ENCODE measurements around the gene BRIX1. TPM values are rescaled to one million over a fixed set of nuclear protein-coding genes. Genes with fewer than 3 reads are reported as not detected.
A peak's percentile ranks its signal among the peaks of the same experiment; 100 is the strongest.
"Not testable (repeated sequence)": the region's sequence is repeated elsewhere in the genome, so short reads cannot be mapped to it uniquely, and the experiment has no call there.

The BRIX1 gene
- total and polyA plus RNA-seq, 5 donors from 2014 or later, result 20.5 to 51.0 (median 46.3) TPM

DNA sequence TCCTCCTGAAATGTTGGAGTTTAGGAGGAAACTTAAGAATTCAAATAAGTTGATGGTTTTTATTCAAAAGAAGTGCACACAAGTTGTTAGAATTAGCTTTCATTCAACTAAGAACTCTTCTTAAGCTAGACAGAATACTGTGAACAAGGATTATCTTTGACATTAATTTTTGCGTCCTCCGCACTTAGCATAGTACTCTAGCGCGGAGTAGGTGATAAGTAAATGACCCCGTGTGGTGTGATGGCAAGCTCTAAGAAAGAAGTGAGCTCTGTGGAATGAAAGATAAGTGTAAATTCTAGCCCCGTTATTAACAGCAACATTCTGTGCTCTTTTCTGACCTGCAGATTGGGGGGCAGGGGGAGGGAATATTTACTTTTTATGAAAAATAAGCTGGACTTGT, 1.0 kb downstream of the BRIX1 start:
- H3K4me1 Mint-ChIP-seq, result peaks cover 6 to 44% (median 17%) of the 10 kb centered on the region in 4 donors
- H3K27me3 ChIP-seq (ENCODE audit: control insufficient read depth, insufficient read depth, low read length), result no peaks in the 10 kb centered on the region
- H3K27me3 Mint-ChIP-seq, result no peaks in the 10 kb centered on the region
- H3K4me3 ChIP-seq (ENCODE audit: low read depth, low read length), result peak overlapping the region; percentile 96
- H3K27ac ChIP-seq (ENCODE audit: insufficient read depth, low read length, poor library complexity, severe bottlenecking), result peak overlapping the region; percentile 89
- no peaks in the 10 kb centered on the region for H3K9me3 ChIP-seq (ENCODE audit: control insufficient read depth in 2 of 2, low read length in 2 of 2)
- H3K36me3 ChIP-seq (ENCODE audit: control insufficient read depth, insufficient read depth, low read length), result peaks cover 30% of the 10 kb centered on the region
- H3K27ac Mint-ChIP-seq, result peak overlapping the region in 1 of 3 donors; percentile 79
- no peak overlapping the region for H3K4me3 Mint-ChIP-seq
- peaks cover 24% of the 10 kb centered on the region for H3K4me1 ChIP-seq (ENCODE audit: control insufficient read depth, insufficient read depth, low read length, poor library complexity, severe bottlenecking)
- no peaks in the 10 kb centered on the region for H3K9me3 Mint-ChIP-seq
- ATAC-seq (ENCODE audit: low read depth in 2 of 2) (no peak), DNase-seq (no peak)
- H3K36me3 Mint-ChIP-seq, result peaks cover 15% of the 10 kb centered on the region

DNA sequence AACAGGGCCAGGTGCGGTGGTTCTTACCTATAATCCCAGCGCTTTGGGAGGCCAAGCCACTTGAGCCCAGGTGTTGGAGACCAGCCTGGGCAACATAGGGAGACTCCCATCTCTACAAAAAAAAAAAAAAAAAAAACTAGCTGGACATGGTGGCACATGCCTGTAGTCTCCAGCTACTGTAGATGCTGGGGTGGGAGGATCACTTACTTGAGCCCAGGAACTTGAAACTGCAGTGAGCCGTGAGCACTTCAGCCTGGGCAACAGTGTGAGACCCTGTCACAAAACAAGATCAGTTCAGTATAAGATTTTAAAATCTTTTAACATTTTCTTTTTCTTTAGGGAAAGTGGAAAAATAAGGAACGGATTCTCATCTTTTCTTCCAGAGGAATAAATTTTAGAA, 2.5 kb downstream of the BRIX1 start:
- no peaks in the 10 kb centered on the region for H3K27me3 Mint-ChIP-seq
- H3K27ac Mint-ChIP-seq, result peak overlapping the region in 1 of 3 donors; percentile 58
- peaks cover 6 to 42% (median 17%) of the 10 kb centered on the region in 4 donors for H3K4me1 Mint-ChIP-seq
- Histone ChIP-seq H3K27ac (ENCODE audit: insufficient read depth, low read length, poor library complexity, severe bottlenecking) (no peak overlapping the region), H3K9me3 (ENCODE audit: control insufficient read depth in 2 of 2, low read length in 2 of 2) (no peaks in the 10 kb centered on the region), H3K36me3 (ENCODE audit: control insufficient read depth, insufficient read depth, low read length) (peaks cover 34% of the 10 kb centered on the region), H3K4me1 (ENCODE audit: control insufficient read depth, insufficient read depth, low read length, poor library complexity, severe bottlenecking) (peaks cover 24% of the 10 kb centered on the region), H3K4me3 (ENCODE audit: low read depth, low read length) (no peak overlapping the region), H3K27me3 (ENCODE audit: control insufficient read depth, insufficient read depth, low read length) (no peaks in the 10 kb centered on the region)
- peaks cover 13% of the 10 kb centered on the region for H3K36me3 Mint-ChIP-seq
- H3K4me3 Mint-ChIP-seq, result peak overlapping the region in 2 of 4 donors; percentile 9 to 59
- DNase-seq, result no peak
- no peak for ATAC-seq (ENCODE audit: low read depth in 2 of 2)
- H3K9me3 Mint-ChIP-seq, result no peaks in the 10 kb centered on the region

DNA sequence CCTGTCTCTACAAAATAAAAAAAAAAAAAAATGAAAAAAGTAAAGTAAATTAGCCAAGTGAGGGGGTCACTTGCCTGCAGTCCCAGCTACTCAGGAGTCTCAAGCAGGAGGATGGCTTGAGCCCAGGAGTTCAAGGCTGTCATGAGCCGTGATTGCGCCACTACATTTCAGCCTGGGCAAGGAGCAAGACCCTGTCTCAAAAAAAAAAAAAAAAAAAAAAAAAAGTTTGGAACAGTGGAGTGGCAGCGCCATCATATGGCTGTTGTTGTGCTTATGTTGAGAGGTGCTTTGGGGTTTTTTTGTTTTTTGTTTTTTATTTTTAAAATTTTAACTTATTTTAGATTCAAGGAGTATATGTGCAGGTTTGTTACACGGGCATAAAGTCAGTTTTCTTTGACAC, 3.6 kb downstream of the BRIX1 start:
- Mint-ChIP-seq H3K36me3 (peaks cover 19% of the 10 kb centered on the region), H3K9me3 (no peaks in the 10 kb centered on the region), H3K27me3 (no peaks in the 10 kb centered on the region), H3K27ac (no peak overlapping the region), H3K4me1 (peaks cover 6 to 37% (median 20%) of the 10 kb centered on the region in 4 donors), H3K4me3 (no peak overlapping the region)
- ATAC-seq (ENCODE audit: low read depth in 2 of 2), result no peak
- Histone ChIP-seq H3K36me3 (ENCODE audit: control insufficient read depth, insufficient read depth, low read length) (peaks cover 44% of the 10 kb centered on the region), H3K27me3 (ENCODE audit: control insufficient read depth, insufficient read depth, low read length) (no peaks in the 10 kb centered on the region), H3K27ac (ENCODE audit: insufficient read depth, low read length, poor library complexity, severe bottlenecking) (no peak overlapping the region), H3K4me1 (ENCODE audit: control insufficient read depth, insufficient read depth, low read length, poor library complexity, severe bottlenecking) (peaks cover 21% of the 10 kb centered on the region), H3K4me3 (ENCODE audit: low read depth, low read length) (no peak overlapping the region), H3K9me3 (ENCODE audit: control insufficient read depth in 2 of 2, low read length in 2 of 2) (no peaks in the 10 kb centered on the region)
- DNase-seq, result no peak

DNA sequence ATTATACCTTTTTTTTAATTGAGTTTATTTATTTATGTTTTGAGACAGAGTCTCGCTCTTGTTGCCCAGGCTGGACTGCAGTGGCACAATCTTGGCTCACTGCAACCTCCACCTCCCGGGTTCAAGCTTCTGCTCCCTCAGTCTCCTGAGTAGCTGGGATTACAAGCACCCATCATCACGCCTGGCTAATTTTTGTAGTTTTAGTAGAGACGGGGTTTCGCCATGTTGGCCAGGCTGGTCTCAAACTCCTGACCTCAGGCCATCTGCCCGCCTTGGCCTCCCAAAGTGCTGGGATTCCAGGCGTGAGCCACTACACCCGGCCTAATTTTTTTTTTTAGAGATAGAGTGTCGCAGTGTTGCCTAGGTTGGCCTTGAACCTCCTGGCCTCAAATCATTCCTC, 7.7 kb downstream of the BRIX1 start:
- H3K4me1 ChIP-seq (ENCODE audit: control insufficient read depth, insufficient read depth, low read length, poor library complexity, severe bottlenecking); H3K27me3 ChIP-seq (ENCODE audit: control insufficient read depth, insufficient read depth, low read length); H3K4me1 Mint-ChIP-seq; DNase-seq; H3K9me3 Mint-ChIP-seq; H3K27me3 Mint-ChIP-seq; ATAC-seq (ENCODE audit: low read depth in 2 of 2); H3K4me3 ChIP-seq (ENCODE audit: low read depth, low read length); H3K27ac ChIP-seq (ENCODE audit: insufficient read depth, low read length, poor library complexity, severe bottlenecking); H3K4me3 Mint-ChIP-seq; H3K9me3 ChIP-seq (ENCODE audit: control insufficient read depth in 2 of 2, low read length in 2 of 2): not testable (repeated sequence)
- Mint-ChIP-seq H3K27ac (peak overlapping the region in 1 of 3 donors; percentile 22), H3K36me3 (peaks cover 22% of the 10 kb centered on the region)
- H3K36me3 ChIP-seq (ENCODE audit: control insufficient read depth, insufficient read depth, low read length), result peaks cover 63% of the 10 kb centered on the region

DNA sequence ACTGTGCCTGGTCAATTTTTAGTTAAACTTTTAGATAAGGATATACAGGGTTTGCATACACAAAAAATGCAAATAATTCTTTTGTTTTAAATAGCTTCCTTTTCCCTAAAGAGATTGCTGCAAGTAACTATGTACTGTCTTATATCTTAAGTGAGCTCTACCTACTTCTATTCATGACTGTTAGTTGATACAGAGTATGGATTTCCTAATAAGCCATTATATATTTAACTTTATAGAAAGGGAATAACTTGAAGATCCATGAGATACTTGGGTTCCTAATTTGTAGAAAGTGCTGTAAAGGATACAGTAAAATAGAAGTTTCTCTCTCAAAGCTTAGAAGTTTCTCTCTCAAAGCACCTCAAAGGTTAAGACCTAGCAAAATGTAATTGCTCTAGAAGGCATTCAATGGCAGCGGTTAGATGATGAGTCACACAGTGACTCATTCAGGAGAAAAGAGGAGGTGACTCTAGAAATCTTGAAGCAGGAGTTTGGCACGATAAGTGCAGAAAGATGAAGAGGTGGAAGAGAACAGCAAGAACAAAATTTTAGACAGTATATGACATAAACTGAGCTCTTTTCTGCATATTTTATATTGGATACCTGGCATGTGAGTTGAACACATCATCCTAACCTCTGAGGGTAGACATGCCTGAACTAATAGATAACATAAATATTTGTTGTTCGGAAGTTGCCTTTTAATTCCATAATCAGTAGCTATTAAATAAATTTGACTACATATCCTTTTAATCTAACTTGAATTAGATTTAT, 8.4 kb downstream of the BRIX1 start:
- Mint-ChIP-seq H3K4me3 (no peak overlapping the region), H3K36me3 (peaks cover 22% of the 10 kb centered on the region), H3K27ac (peak overlapping the region in 1 of 3 donors; percentile 22), H3K4me1 (peaks cover 6 to 11% (median 9%) of the 10 kb centered on the region in 4 donors), H3K27me3 (no peaks in the 10 kb centered on the region), H3K9me3 (no peaks in the 10 kb centered on the region)
- Histone ChIP-seq H3K27me3 (ENCODE audit: control insufficient read depth, insufficient read depth, low read length) (no peaks in the 10 kb centered on the region), H3K9me3 (ENCODE audit: control insufficient read depth in 2 of 2, low read length in 2 of 2) (no peaks in the 10 kb centered on the region), H3K4me3 (ENCODE audit: low read depth, low read length) (no peak overlapping the region), H3K36me3 (ENCODE audit: control insufficient read depth, insufficient read depth, low read length) (peaks cover 61% of the 10 kb centered on the region), H3K27ac (ENCODE audit: insufficient read depth, low read length, poor library complexity, severe bottlenecking) (no peak overlapping the region), H3K4me1 (ENCODE audit: control insufficient read depth, insufficient read depth, low read length, poor library complexity, severe bottlenecking) (peaks cover 4% of the 10 kb centered on the region)
- peak; percentile 94 to 96 for ATAC-seq (ENCODE audit: low read depth in 2 of 2)
- peak in 1 of 3 donors; percentile 61 for DNase-seq

DNA sequence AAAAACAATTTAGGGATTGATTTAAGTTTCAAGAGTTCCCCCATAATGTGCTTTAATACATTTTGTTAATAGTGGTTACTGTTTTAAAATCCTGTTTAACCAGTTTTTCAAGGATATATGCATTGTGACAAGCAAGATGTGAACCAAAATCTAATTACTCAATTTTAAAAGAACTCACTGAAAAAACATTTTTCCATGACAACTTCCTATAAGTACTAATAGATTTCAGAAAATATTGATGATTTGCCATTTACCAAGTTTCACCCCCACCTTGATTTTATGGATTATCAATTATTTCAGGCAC, 8.9 kb downstream of the BRIX1 start:
- Mint-ChIP-seq H3K27me3 (no peaks in the 10 kb centered on the region), H3K4me3 (peak overlapping the region in 1 of 4 donors; percentile 29), H3K4me1 (peaks cover 6 to 16% (median 11%) of the 10 kb centered on the region in 4 donors), H3K27ac (no peak overlapping the region), H3K9me3 (no peaks in the 10 kb centered on the region), H3K36me3 (peaks cover 22% of the 10 kb centered on the region)
- H3K27me3 ChIP-seq (ENCODE audit: control insufficient read depth, insufficient read depth, low read length), result no peaks in the 10 kb centered on the region
- no peak overlapping the region for H3K27ac ChIP-seq (ENCODE audit: insufficient read depth, low read length, poor library complexity, severe bottlenecking)
- peaks cover 61% of the 10 kb centered on the region for H3K36me3 ChIP-seq (ENCODE audit: control insufficient read depth, insufficient read depth, low read length)
- H3K4me3 ChIP-seq (ENCODE audit: low read depth, low read length), result no peak overlapping the region
- peaks cover 7% of the 10 kb centered on the region for H3K4me1 ChIP-seq (ENCODE audit: control insufficient read depth, insufficient read depth, low read length, poor library complexity, severe bottlenecking)
- ATAC-seq (ENCODE audit: low read depth in 2 of 2) (no peak), DNase-seq (no peak)
- H3K9me3 ChIP-seq (ENCODE audit: control insufficient read depth in 2 of 2, low read length in 2 of 2), result no peaks in the 10 kb centered on the region

DNA sequence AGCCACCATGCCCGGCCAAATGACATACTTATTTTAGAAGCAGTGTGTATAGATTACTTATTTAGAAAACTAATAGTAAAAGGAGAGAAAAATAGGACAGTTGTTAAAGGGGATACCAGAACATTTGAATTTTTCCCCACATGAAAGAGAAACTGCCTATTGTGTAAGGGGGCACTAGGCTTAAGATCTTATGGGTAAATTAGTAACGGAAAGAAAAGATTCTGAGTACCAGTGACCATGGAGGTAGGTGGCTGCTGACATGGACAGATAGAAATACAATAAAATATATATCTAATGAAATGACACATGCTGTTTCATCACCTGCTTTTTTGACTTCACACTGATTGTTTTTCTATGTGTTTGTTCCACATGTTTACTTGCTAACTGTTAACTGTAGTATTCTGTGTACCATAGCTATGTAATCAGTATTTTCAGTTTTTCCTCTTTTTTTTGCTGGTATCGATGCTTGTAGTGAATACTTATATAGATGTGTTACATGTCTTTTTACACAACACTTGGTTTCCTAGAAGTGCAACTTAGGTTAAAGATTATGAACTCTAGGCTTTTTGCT, 10.9 kb downstream of the BRIX1 start:
- Mint-ChIP-seq H3K27ac (no peak overlapping the region), H3K4me3 (no peak overlapping the region)

DNA sequence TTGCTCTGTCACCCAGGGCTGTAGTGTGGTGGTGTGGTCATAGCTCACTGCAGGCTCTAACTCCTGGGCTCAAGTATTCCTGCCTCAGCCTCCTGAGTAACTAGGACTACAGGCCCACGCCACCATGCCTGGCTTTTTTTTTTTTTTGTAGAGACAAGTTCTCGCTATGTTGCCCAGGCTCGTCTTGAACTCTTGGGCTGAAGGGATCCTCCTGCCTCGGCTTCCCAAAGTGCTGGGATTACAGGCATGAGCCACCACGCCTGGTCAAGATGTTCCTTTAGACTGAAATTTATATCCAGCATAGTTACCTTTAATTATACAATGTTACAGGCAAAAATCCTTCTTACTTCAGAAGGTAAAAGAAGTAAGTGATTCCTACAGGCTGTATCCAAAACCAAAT, 12.3 kb downstream of the BRIX1 start:
- H3K36me3 Mint-ChIP-seq, result peaks cover 15% of the 10 kb centered on the region

More for the DNA sequence above, 10.9 kb downstream of the BRIX1 start:
- no peaks in the 10 kb centered on the region for H3K9me3 ChIP-seq (ENCODE audit: control insufficient read depth in 2 of 2, low read length in 2 of 2)
- H3K4me1 ChIP-seq (ENCODE audit: control insufficient read depth, insufficient read depth, low read length, poor library complexity, severe bottlenecking), result peaks cover 21% of the 10 kb centered on the region
- Mint-ChIP-seq H3K4me1 (peaks cover 17 to 29% (median 22%) of the 10 kb centered on the region in 4 donors), H3K9me3 (no peaks in the 10 kb centered on the region), H3K27me3 (no peaks in the 10 kb centered on the region), H3K36me3 (peaks cover 19% of the 10 kb centered on the region)
- no peak overlapping the region for H3K4me3 ChIP-seq (ENCODE audit: low read depth, low read length)
- no peak for DNase-seq
- peaks cover 43% of the 10 kb centered on the region for H3K36me3 ChIP-seq (ENCODE audit: control insufficient read depth, insufficient read depth, low read length)
- no peaks in the 10 kb centered on the region for H3K27me3 ChIP-seq (ENCODE audit: control insufficient read depth, insufficient read depth, low read length)
- no peak for ATAC-seq (ENCODE audit: low read depth in 2 of 2)
- no peak overlapping the region for H3K27ac ChIP-seq (ENCODE audit: insufficient read depth, low read length, poor library complexity, severe bottlenecking)

More for the DNA sequence above, 12.3 kb downstream of the BRIX1 start:
- H3K4me1 Mint-ChIP-seq, result peaks cover 22 to 37% (median 29%) of the 10 kb centered on the region in 4 donors
- no peak for ATAC-seq (ENCODE audit: low read depth in 2 of 2)
- H3K4me3 ChIP-seq (ENCODE audit: low read depth, low read length), result no peak overlapping the region
- DNase-seq, result no peak
- no peaks in the 10 kb centered on the region for H3K27me3 Mint-ChIP-seq
- no peak overlapping the region for H3K27ac Mint-ChIP-seq
- H3K36me3 ChIP-seq (ENCODE audit: control insufficient read depth, insufficient read depth, low read length), result peaks cover 31% of the 10 kb centered on the region
- H3K9me3 Mint-ChIP-seq, result no peaks in the 10 kb centered on the region
- H3K4me3 Mint-ChIP-seq, result peak overlapping the region in 1 of 4 donors; percentile 71
- no peaks in the 10 kb centered on the region for H3K9me3 ChIP-seq (ENCODE audit: control insufficient read depth in 2 of 2, low read length in 2 of 2)
- no peaks in the 10 kb centered on the region for H3K27me3 ChIP-seq (ENCODE audit: control insufficient read depth, insufficient read depth, low read length)
- no peak overlapping the region for H3K27ac ChIP-seq (ENCODE audit: insufficient read depth, low read length, poor library complexity, severe bottlenecking)
- H3K4me1 ChIP-seq (ENCODE audit: control insufficient read depth, insufficient read depth, low read length, poor library complexity, severe bottlenecking), result peaks cover 26% of the 10 kb centered on the region

Measured in CD4-positive, CD25-positive, alpha-beta regulatory T cell (primary cell).